ENCODE data around the gene UROS. TPM values are rescaled to one million over a fixed set of nuclear protein-coding genes. Genes with fewer than 3 reads are reported as not detected.

UROS gene
- total RNA-seq, 1 donor from 2014 or later = 45.3 TPM

GRCh38 chr10:125846894-125847293 lies 23.8 kb upstream of the UROS start:
- H3K4me3 Mint-ChIP-seq (ENCODE audit: low read depth) = no peak overlapping the region
- H3K36me3 Mint-ChIP-seq (ENCODE audit: low read depth) = peaks cover 13% of the 10 kb centered on the region
- intact Hi-C loops (cut with micrococcal nuclease) = no loop called here
- peaks cover 6% of the 10 kb centered on the region for H3K4me1 Mint-ChIP-seq (ENCODE audit: low read depth)
- H3K27ac Mint-ChIP-seq = no peak overlapping the region
- no peak for DNase-seq (ENCODE audit: low spot score)
- H3K27me3 Mint-ChIP-seq (ENCODE audit: low read depth) = no peaks in the 10 kb centered on the region
- H3K9me3 Mint-ChIP-seq = no peaks in the 10 kb centered on the region

- H3K27me3 Mint-ChIP-seq (ENCODE audit: low read depth) = no peaks in the 10 kb centered on the region
- peaks cover 13% of the 10 kb centered on the region for H3K36me3 Mint-ChIP-seq (ENCODE audit: low read depth)
- intact Hi-C loops (cut with micrococcal nuclease) = no loop called here
These were observed 22.6 kb upstream of the UROS start for GRCh38 chr10:125845617-125846016.

GRCh38 chr10:125844751-125845221 lies 21.7 kb upstream of the UROS start:
- H3K9me3 Mint-ChIP-seq = no peaks in the 10 kb centered on the region
- no peaks in the 10 kb centered on the region for H3K27me3 Mint-ChIP-seq (ENCODE audit: low read depth)
- DNase-seq (ENCODE audit: low spot score) = no peak
- intact Hi-C loops (cut with micrococcal nuclease) = no loop called here
- no peak overlapping the region for H3K27ac Mint-ChIP-seq
- peaks cover 18% of the 10 kb centered on the region for H3K36me3 Mint-ChIP-seq (ENCODE audit: low read depth)
- H3K4me1 Mint-ChIP-seq (ENCODE audit: low read depth) = no peaks in the 10 kb centered on the region
- H3K4me3 Mint-ChIP-seq (ENCODE audit: low read depth) = no peak overlapping the region

More at GRCh38 chr10:125845617-125846016, 22.6 kb upstream of the UROS start:
- no peak overlapping the region for H3K27ac Mint-ChIP-seq
- peaks cover 1% of the 10 kb centered on the region for H3K4me1 Mint-ChIP-seq (ENCODE audit: low read depth)
- no peak for DNase-seq (ENCODE audit: low spot score)
- H3K9me3 Mint-ChIP-seq = no peaks in the 10 kb centered on the region
- no peak overlapping the region for H3K4me3 Mint-ChIP-seq (ENCODE audit: low read depth)

- intact Hi-C loops (cut with micrococcal nuclease) = no loop called here
- peaks cover 24% of the 10 kb centered on the region for H3K36me3 Mint-ChIP-seq (ENCODE audit: low read depth)
- no peaks in the 10 kb centered on the region for H3K9me3 Mint-ChIP-seq
- H3K27ac Mint-ChIP-seq = no peak overlapping the region
- no peaks in the 10 kb centered on the region for H3K27me3 Mint-ChIP-seq (ENCODE audit: low read depth)
- no peak for DNase-seq (ENCODE audit: low spot score)
- H3K4me1 Mint-ChIP-seq (ENCODE audit: low read depth) = no peaks in the 10 kb centered on the region
- no peak overlapping the region for H3K4me3 Mint-ChIP-seq (ENCODE audit: low read depth)
These were observed 20.7 kb upstream of the UROS start for GRCh38 chr10:125843603-125844329.

GRCh38 chr10:125840955-125841354 lies 17.9 kb upstream of the UROS start:
- Mint-ChIP-seq H3K4me3 (ENCODE audit: low read depth) (no peak overlapping the region), H3K4me1 (ENCODE audit: low read depth) (no peaks in the 10 kb centered on the region), H3K27ac (no peak overlapping the region), H3K27me3 (ENCODE audit: low read depth) (no peaks in the 10 kb centered on the region), H3K36me3 (ENCODE audit: low read depth) (peaks cover 48% of the 10 kb centered on the region), H3K9me3 (no peaks in the 10 kb centered on the region)
- intact Hi-C loops (cut with micrococcal nuclease) = no loop called here
- no peak for DNase-seq (ENCODE audit: low spot score)

- H3K36me3 Mint-ChIP-seq (ENCODE audit: low read depth) = peaks cover 54% of the 10 kb centered on the region
- no peak for DNase-seq (ENCODE audit: low spot score)
- intact Hi-C loops (cut with micrococcal nuclease) = no loop called here
These were observed 17.3 kb upstream of the UROS start for GRCh38 chr10:125840406-125840805.

GRCh38 chr10:125838802-125839575 lies 15.9 kb upstream of the UROS start:
- Mint-ChIP-seq H3K4me1 (ENCODE audit: low read depth) (no peaks in the 10 kb centered on the region), H3K27me3 (ENCODE audit: low read depth) (no peaks in the 10 kb centered on the region), H3K4me3 (ENCODE audit: low read depth) (no peak overlapping the region), H3K27ac (no peak overlapping the region), H3K36me3 (ENCODE audit: low read depth) (peaks cover 63% of the 10 kb centered on the region), H3K9me3 (no peaks in the 10 kb centered on the region)
- DNase-seq (ENCODE audit: low spot score) = no peak
- intact Hi-C loops (cut with micrococcal nuclease) = no loop called here

More at GRCh38 chr10:125840406-125840805, 17.3 kb upstream of the UROS start:
- no peak overlapping the region for H3K27ac Mint-ChIP-seq
- no peaks in the 10 kb centered on the region for H3K4me1 Mint-ChIP-seq (ENCODE audit: low read depth)
- no peak overlapping the region for H3K4me3 Mint-ChIP-seq (ENCODE audit: low read depth)
- no peaks in the 10 kb centered on the region for H3K27me3 Mint-ChIP-seq (ENCODE audit: low read depth)
- no peaks in the 10 kb centered on the region for H3K9me3 Mint-ChIP-seq

GRCh38 chr10:125836746-125837145 lies 13.7 kb upstream of the UROS start:
- H3K4me1 Mint-ChIP-seq (ENCODE audit: low read depth) = no peaks in the 10 kb centered on the region
- no peak overlapping the region for H3K4me3 Mint-ChIP-seq (ENCODE audit: low read depth)
- H3K27me3 Mint-ChIP-seq (ENCODE audit: low read depth) = no peaks in the 10 kb centered on the region
- H3K36me3 Mint-ChIP-seq (ENCODE audit: low read depth) = peaks cover 73% of the 10 kb centered on the region
- H3K27ac Mint-ChIP-seq = no peak overlapping the region
- intact Hi-C loops (cut with micrococcal nuclease) = no loop called here
- H3K9me3 Mint-ChIP-seq = no peaks in the 10 kb centered on the region
- DNase-seq (ENCODE audit: low spot score) = no peak

GRCh38 chr10:125828311-125828710 lies 5.3 kb upstream of the UROS start:
- Mint-ChIP-seq H3K9me3 (no peaks in the 10 kb centered on the region), H3K27ac (no peak overlapping the region), H3K4me3 (ENCODE audit: low read depth) (no peak overlapping the region), H3K36me3 (ENCODE audit: low read depth) (peaks cover 62% of the 10 kb centered on the region), H3K27me3 (ENCODE audit: low read depth) (no peaks in the 10 kb centered on the region), H3K4me1 (ENCODE audit: low read depth) (peaks cover 12% of the 10 kb centered on the region)
- no peak for DNase-seq (ENCODE audit: low spot score)
- intact Hi-C loops (cut with micrococcal nuclease) = no loop called here

GRCh38 chr10:125827133-125827532 lies 4.1 kb upstream of the UROS start:
- Mint-ChIP-seq H3K9me3 (no peaks in the 10 kb centered on the region), H3K36me3 (ENCODE audit: low read depth) (peaks cover 59% of the 10 kb centered on the region), H3K4me1 (ENCODE audit: low read depth) (peaks cover 12% of the 10 kb centered on the region), H3K4me3 (ENCODE audit: low read depth) (peak overlapping the region; percentile 32), H3K27ac (no peak overlapping the region), H3K27me3 (ENCODE audit: low read depth) (no peaks in the 10 kb centered on the region)
- intact Hi-C loops (cut with micrococcal nuclease) = no loop called here
- no peak for DNase-seq (ENCODE audit: low spot score)

GRCh38 chr10:125824736-125825135 lies 1.7 kb upstream of the UROS start:
- Mint-ChIP-seq H3K4me3 (ENCODE audit: low read depth) (no peak overlapping the region), H3K27me3 (ENCODE audit: low read depth) (no peaks in the 10 kb centered on the region), H3K9me3 (no peaks in the 10 kb centered on the region), H3K4me1 (ENCODE audit: low read depth) (peaks cover 25% of the 10 kb centered on the region), H3K27ac (no peak overlapping the region), H3K36me3 (ENCODE audit: low read depth) (peaks cover 39% of the 10 kb centered on the region)
- intact Hi-C loops (cut with micrococcal nuclease) = loop anchor here (5.0 kb wide), 1 partner anchor 907 kb away; no protein-coding TSS in a partner anchor
- DNase-seq (ENCODE audit: low spot score) = no peak

- no peak overlapping the region for H3K4me3 Mint-ChIP-seq (ENCODE audit: low read depth)
- intact Hi-C loops (cut with micrococcal nuclease) = loop anchor here (1.0 to 5.0 kb wide), 3 partner anchors 73 to 906 kb away; partner anchors contain the start of genes EDRF1 and FANK1
- H3K27me3 Mint-ChIP-seq (ENCODE audit: low read depth) = no peaks in the 10 kb centered on the region
- H3K9me3 Mint-ChIP-seq = no peaks in the 10 kb centered on the region
- peaks cover 21% of the 10 kb centered on the region for H3K4me1 Mint-ChIP-seq (ENCODE audit: low read depth)
- peak; percentile 10 for DNase-seq (ENCODE audit: low spot score)
- H3K27ac Mint-ChIP-seq = no peak overlapping the region
- H3K36me3 Mint-ChIP-seq (ENCODE audit: low read depth) = peaks cover 29% of the 10 kb centered on the region
These were observed 699 bp upstream of the UROS start for GRCh38 chr10:125823663-125824251.

All from activated T-helper 2 cell treated with anti-CD3 and anti-CD28 coated beads, Interferon-gamma antibody, Interleukin-2, Interleukin-4, amounts not matched to agents 10 μg/mL and 5 μg/mL and 100 μg/mL, durations not matched to agents 14 hours and 24 hours and 36 hours (primary cell).